ENCODE measurements around the gene RASL10A. TPM values are rescaled to one million over a fixed set of nuclear protein-coding genes. Genes with fewer than 3 reads are reported as not detected.
"Not testable (repeated sequence)": the region's sequence is repeated elsewhere in the genome, so short reads cannot be mapped to it uniquely, and the experiment has no call there.

The RASL10A gene
- total RNA-seq, 1 donor, result 0.86 TPM

DNA sequence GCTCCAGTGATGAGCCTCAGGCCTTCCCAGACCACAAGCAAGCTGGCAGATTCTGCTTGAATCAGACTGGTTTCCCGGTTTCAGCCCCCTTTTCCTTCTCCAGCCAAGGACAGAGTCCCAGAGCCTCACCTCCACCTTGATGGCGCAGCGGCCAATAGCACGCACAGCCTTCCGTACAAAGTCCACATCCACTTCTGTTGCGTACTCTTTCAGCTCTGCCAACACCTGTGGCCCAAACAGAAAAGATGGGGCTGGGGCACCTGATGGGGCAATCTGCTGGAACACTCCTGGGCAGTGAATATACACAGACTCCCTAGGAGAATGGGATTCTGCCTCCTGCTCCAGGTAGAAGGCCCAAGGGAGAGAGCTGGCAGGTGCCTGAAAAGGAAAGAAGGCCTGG lies 35.5 kb upstream of the RASL10A start:
- H3K4me3 ChIP-seq (ENCODE audit: low read depth, low read length), result no peak overlapping the region
- no peak for DNase-seq (ENCODE audit: low read depth)
- TF ChIP-seq CTCF (IDR thresholded peaks at IDR 0.05; ENCODE audit: insufficient read depth, low read depth, low read length), result no peak

DNA sequence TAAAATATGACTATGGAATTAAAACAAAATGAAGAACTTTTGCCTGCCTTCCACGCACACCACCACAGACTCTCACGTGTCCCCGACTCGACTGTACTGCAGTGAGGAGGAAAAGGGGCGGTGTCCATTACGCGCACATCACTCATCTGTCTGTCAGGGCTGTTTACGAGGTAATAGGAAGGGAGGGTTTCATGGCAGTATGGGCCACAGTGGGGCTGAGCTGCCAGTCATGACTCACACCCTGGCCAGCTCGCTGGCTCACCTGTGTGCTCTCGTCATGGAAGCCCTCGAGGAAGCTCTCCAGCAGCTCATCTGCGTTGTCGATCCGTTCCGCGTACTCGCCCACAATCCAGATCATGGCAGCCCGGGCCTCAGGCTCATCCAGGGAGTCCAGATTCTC lies 33.5 kb upstream of the RASL10A start:
- DNase-seq (ENCODE audit: low read depth), result no peak
- no peak for TF ChIP-seq CTCF (IDR thresholded peaks at IDR 0.05; ENCODE audit: insufficient read depth, low read depth, low read length)

GRCh38 chr22:29348041-29348440 lies 32.5 kb upstream of the RASL10A start:
- TF ChIP-seq CTCF (IDR thresholded peaks at IDR 0.05; ENCODE audit: insufficient read depth, low read depth, low read length), result no peak
- H3K4me3 ChIP-seq (ENCODE audit: low read depth, low read length), result no peak overlapping the region
- DNase-seq (ENCODE audit: low read depth), result no peak

More for the DNA sequence above, 33.5 kb upstream of the RASL10A start:
- no peak overlapping the region for H3K4me3 ChIP-seq (ENCODE audit: low read depth, low read length)

DNA sequence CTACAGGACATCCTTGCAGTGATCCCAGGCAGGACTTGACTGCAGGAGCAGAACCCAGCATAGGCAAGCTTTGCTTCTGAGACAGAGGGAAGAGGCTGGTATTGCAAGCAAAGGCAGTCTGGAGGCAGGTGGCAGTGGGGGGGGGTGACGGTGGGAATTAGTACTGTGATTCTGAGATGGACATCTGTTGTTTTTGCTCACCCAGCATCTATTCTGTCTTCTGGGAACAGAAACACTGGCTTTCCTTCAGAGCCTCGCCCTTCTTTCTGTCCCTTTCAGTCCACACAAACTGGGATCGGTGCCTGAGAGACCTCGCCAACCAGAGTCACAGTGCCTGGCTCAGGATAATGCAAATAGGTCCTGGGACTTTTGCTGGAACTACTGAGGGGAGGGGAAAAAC lies 31.2 kb upstream of the RASL10A start:
- no peak overlapping the region for H3K4me3 ChIP-seq (ENCODE audit: low read depth, low read length)
- TF ChIP-seq CTCF (IDR thresholded peaks at IDR 0.05; ENCODE audit: insufficient read depth, low read depth, low read length), result no peak
- DNase-seq (ENCODE audit: low read depth), result no peak

- H3K4me3 ChIP-seq (ENCODE audit: low read depth, low read length), result no peak overlapping the region
- DNase-seq (ENCODE audit: low read depth), result peak; percentile 45
- TF ChIP-seq CTCF (IDR thresholded peaks at IDR 0.05; ENCODE audit: insufficient read depth, low read depth, low read length), result no peak
These were observed 30.4 kb upstream of the RASL10A start for GRCh38 chr22:29345932-29346331.

- not testable (repeated sequence) for H3K4me3 ChIP-seq (ENCODE audit: low read depth, low read length); DNase-seq (ENCODE audit: low read depth)
These were observed 29.4 kb upstream of the RASL10A start for GRCh38 chr22:29344889-29345288.

DNA sequence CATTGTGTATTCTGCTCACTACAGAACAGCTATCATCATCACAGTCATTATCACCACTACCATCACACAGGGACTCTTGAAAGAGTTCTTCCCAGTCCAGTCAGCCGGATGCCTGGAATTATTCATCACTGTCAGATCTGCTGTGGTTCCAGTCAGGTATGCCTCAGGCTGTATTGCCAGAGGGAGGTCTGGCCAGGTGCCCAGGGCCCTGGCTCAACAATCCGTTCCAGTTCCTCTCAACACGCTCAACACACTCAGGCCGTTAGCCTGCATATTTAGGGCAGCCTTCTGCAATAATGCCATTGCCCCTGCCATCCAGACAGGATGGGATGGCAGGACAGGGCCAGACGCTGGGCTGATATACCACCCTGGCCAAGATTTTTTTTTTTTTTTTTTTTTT lies 28.6 kb upstream of the RASL10A start:
- DNase-seq (ENCODE audit: low read depth), result peak; percentile 78
- no peak overlapping the region for H3K4me3 ChIP-seq (ENCODE audit: low read depth, low read length)
- no peak for TF ChIP-seq CTCF (IDR thresholded peaks at IDR 0.05; ENCODE audit: insufficient read depth, low read depth, low read length)

All from fibroblast of villous mesenchyme (primary cell).